ENCODE data around the gene DNAAF9. TPM values are rescaled to one million over a fixed set of nuclear protein-coding genes. Genes with fewer than 3 reads are reported as not detected.
A peak's percentile ranks its signal among the peaks of the same experiment; 100 is the strongest.

The DNAAF9 gene
- total and polyA plus RNA-seq, 2 of the 8 experiments (the other 6 are each of a cell fraction or from before 2014, with no cell fraction given): 2.6 to 5.7 TPM

GRCh38 chr20:3358676-3359340, 48.7 kb downstream of the DNAAF9 start:
- no peak overlapping the region for H2AFZ ChIP-seq (ENCODE audit: low read length)
- 87% methylated on average over 5 of the region's 5 CpGs; no CpG with 5 or more reads in 1 of the 2 experiments for WGBS, 2 experiments (ENCODE audit: extremely low coverage in 1 of 2, insufficient coverage in 1 of 2, insufficient read length in 1 of 2, insufficient replicate concordance in 2 of 2, low coverage in 1 of 2, low lambda C conversion rate in 2 of 2, missing lambda C conversion rate in 1 of 2)
- no peak overlapping the region for H3K18ac ChIP-seq (ENCODE audit: extremely low read depth, low read length)
- H3K27ac ChIP-seq (ENCODE audit: low read depth, low read length): no peak overlapping the region
- no peak overlapping the region for H3K9ac ChIP-seq (replicated peaks in 1 of 4; ENCODE audit: extremely low read depth in 1 of 4, low read depth in 3 of 4, low read length in 3 of 4)
- no peaks in the 10 kb centered on the region for H3K79me2 ChIP-seq (ENCODE audit: control insufficient read depth in 1 of 2, insufficient read depth in 2 of 2, low read length in 2 of 2)
- H3K4ac ChIP-seq (replicated peaks; ENCODE audit: insufficient read length, low read depth, low read length): no peak overlapping the region
- peaks cover 0 to 2% of the 10 kb centered on the region in 2 experiments for H4K20me1 ChIP-seq (replicated peaks in 1 of 2; ENCODE audit: control insufficient read depth in 1 of 2, insufficient read depth in 2 of 2, low read length in 2 of 2)
- H3K36me3 ChIP-seq (ENCODE audit: control insufficient read depth in 2 of 4, insufficient read depth in 4 of 4, low read length in 3 of 4): no peaks in the 10 kb centered on the region
- DNase-seq (ENCODE audit: low read depth in 1 of 2, low spot score in 2 of 2): no peak
- no peak overlapping the region for H3K4me3 ChIP-seq (ENCODE audit: extremely low read depth in 1 of 4, insufficient read depth in 2 of 4, low read depth in 3 of 4, low read length in 4 of 4)
- no peaks in the 10 kb centered on the region for H3K27me3 ChIP-seq (replicated peaks in 1 of 4; ENCODE audit: control insufficient read depth in 3 of 4, extremely low read depth in 1 of 4, insufficient read depth in 3 of 4, low read length in 3 of 4)
- no peak overlapping the region for H3K14ac ChIP-seq (ENCODE audit: insufficient read length)
- no peak overlapping the region for H4K91ac ChIP-seq (replicated peaks; ENCODE audit: insufficient read length, low read length)
- no peaks in the 10 kb centered on the region for H3K79me1 ChIP-seq (ENCODE audit: low read depth, low read length)
- CTCF ChIA-PET (ENCODE audit: partially characterized antibody): interaction anchor here (0.9 to 2.0 kb wide), 4 partner anchors 9 to 254 kb away, joined by 3 to 10 read pairs (median 5); no protein-coding TSS in a partner anchor
- H3K23me2 ChIP-seq (ENCODE audit: low read depth, low read length): no peaks in the 10 kb centered on the region
- no peak overlapping the region for H2BK12ac ChIP-seq (ENCODE audit: low read depth, low read length)
- H2AK5ac ChIP-seq (ENCODE audit: low read depth, low read length): no peak overlapping the region
- no peak overlapping the region for H2BK20ac ChIP-seq (ENCODE audit: low read length)
- no peak overlapping the region for H3K23ac ChIP-seq (ENCODE audit: insufficient read length)
- H3K4me1 ChIP-seq (replicated peaks in 1 of 4; ENCODE audit: control insufficient read depth in 3 of 4, insufficient read depth in 4 of 4, low read length in 3 of 4): no peaks in the 10 kb centered on the region
- H2BK120ac ChIP-seq (replicated peaks; ENCODE audit: low read depth, low read length): no peak overlapping the region
- no peak overlapping the region for H3K56ac ChIP-seq (replicated peaks; ENCODE audit: insufficient read length, low read depth, low read length)
- no peak overlapping the region for H2BK15ac ChIP-seq (ENCODE audit: low read length)
- no peak overlapping the region for H3K4me2 ChIP-seq (ENCODE audit: insufficient read depth in 1 of 2, low read depth in 2 of 2, low read length in 2 of 2)
- no peak overlapping the region for H2BK5ac ChIP-seq (ENCODE audit: low read depth, low read length)
- no peak overlapping the region for H4K8ac ChIP-seq (ENCODE audit: extremely low read depth, insufficient read depth, low read length)
- H4K5ac ChIP-seq (ENCODE audit: insufficient read length, low read depth, low read length): no peak overlapping the region
- POLR2A ChIA-PET (ENCODE audit: partially characterized antibody): interaction anchor here (0.8 kb wide), 1 partner anchor 18 kb away, joined by 3 read pairs; no protein-coding TSS in a partner anchor
- no peaks in the 10 kb centered on the region for H3K9me3 ChIP-seq (ENCODE audit: insufficient read depth in 2 of 2, low read depth in 1 of 2, low read length in 1 of 2)
- no peak for FAIRE-seq
- TF ChIP-seq, protein P1, sequence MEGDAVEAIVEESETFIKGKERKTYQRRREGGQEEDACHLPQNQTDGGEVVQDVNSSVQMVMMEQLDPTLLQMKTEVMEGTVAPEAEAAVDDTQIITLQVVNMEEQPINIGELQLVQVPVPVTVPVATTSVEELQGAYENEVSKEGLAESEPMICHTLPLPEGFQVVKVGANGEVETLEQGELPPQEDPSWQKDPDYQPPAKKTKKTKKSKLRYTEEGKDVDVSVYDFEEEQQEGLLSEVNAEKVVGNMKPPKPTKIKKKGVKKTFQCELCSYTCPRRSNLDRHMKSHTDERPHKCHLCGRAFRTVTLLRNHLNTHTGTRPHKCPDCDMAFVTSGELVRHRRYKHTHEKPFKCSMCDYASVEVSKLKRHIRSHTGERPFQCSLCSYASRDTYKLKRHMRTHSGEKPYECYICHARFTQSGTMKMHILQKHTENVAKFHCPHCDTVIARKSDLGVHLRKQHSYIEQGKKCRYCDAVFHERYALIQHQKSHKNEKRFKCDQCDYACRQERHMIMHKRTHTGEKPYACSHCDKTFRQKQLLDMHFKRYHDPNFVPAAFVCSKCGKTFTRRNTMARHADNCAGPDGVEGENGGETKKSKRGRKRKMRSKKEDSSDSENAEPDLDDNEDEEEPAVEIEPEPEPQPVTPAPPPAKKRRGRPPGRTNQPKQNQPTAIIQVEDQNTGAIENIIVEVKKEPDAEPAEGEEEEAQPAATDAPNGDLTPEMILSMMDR (IDR thresholded peaks at IDR 0.05; ENCODE audit: control extremely low read depth in 1 of 3, insufficient read depth in 1 of 3, low read depth in 1 of 3, low read length in 3 of 3): peak in 1 of 3 experiments; percentile 19; a peak in 1 of 4 replicates
- peak; percentile 53 to 58 for TF ChIP-seq RAD21 (IDR thresholded peaks at IDR 0.05 in 1 of 2, conservative IDR thresholded peaks at IDR 0.05 in 1 of 2; ENCODE audit: low read depth in 2 of 2, low read length in 2 of 2)
